SK-N-SH (cell line): ENCODE results near the gene PLEKHF1. TPM values are rescaled to one million over a fixed set of nuclear protein-coding genes. Genes with fewer than 3 reads are reported as not detected.
A peak's percentile ranks its signal among the peaks of the same experiment; 100 is the strongest.

Source experiments
- CTCF ChIA-PET: fragments of 300-600, 350-600 bp; formaldehyde crosslinking; extraction: SDS; loops from one replicate; lab custom pipeline; 2021; lab: Yijun Ruan, JAX
- POLR2A ChIA-PET: fragments of 350-600 bp; sonication (Branson Sonifier 250); formaldehyde crosslinking; extraction: SDS; loops from one replicate; lab custom pipeline; 2020; ENCODE audit warnings: antibody characterized with exemption, inconsistent platforms; lab: Yijun Ruan, JAX
- DNase-seq: peaks from one replicate; pipeline ENCODE4 v3.0.0; 2012
- H2AFZ ChIP-seq: fragments of 200-600 bp; sonication (generic); 2 replicates; pipeline ENCODE4 v1.8.1; 2016; ENCODE audit warnings: antibody characterized with exemption, mild to moderate bottlenecking, low read depth
- H3F3A ChIP-seq: fragments of 200-600 bp; sonication (generic); replicated peaks from 2 replicates; pipeline ENCODE3; 2016; ENCODE audit warnings: antibody characterized with exemption, mild to moderate bottlenecking; ENCODE audit not compliant: insufficient read depth
- H3K27ac ChIP-seq, 2 experiments: fragments of 200-500 bp in 1 of 2; fragments of 200-600 bp in 1 of 2; sonication (Bioruptor generic) in 1 of 2; sonication (generic), shearing (Covaris generic) in 1 of 2; 2 replicates each; pipeline versions ENCODE4 v1.5.1 to v1.6.1; 2014 to 2016; ENCODE audit warnings: low read depth in 2 of 2, inconsistent platforms in 1 of 2, low read length in 1 of 2, mild to moderate bottlenecking in 1 of 2, mixed read lengths in 1 of 2
- H3K27me3 ChIP-seq: fragments of 200-600 bp; sonication (generic), shearing (Covaris generic); 2 replicates; pipeline ENCODE4 v1.6.1; 2016; ENCODE audit warnings: mixed run types; ENCODE audit not compliant: insufficient read depth
- H3K36me3 ChIP-seq, 2 experiments: fragments of 200-500 bp in 1 of 2; fragments of 200-600 bp in 1 of 2; sonication (Bioruptor generic) in 1 of 2; sonication (generic) in 1 of 2; replicated peaks in 1 of 2; 2 replicates each; pipeline versions ENCODE3 to v1.5.1; 2014 to 2016; ENCODE audit warnings: low read length in 1 of 2, mild to moderate bottlenecking in 1 of 2; ENCODE audit not compliant: insufficient read depth in 2 of 2, control insufficient read depth in 1 of 2
- H3K4me1 ChIP-seq, 2 experiments: fragments of 200-500 bp in 1 of 2; fragments of 200-600 bp in 1 of 2; sonication (Bioruptor generic) in 1 of 2; sonication (generic), shearing (Covaris generic) in 1 of 2; 2 replicates each; pipeline versions ENCODE4 v1.5.1 to v1.6.1; 2014 to 2016; ENCODE audit warnings: low read depth in 1 of 2, low read length in 1 of 2, mixed run types in 1 of 2; ENCODE audit not compliant: insufficient read depth in 2 of 2, control insufficient read depth in 1 of 2
- H3K4me2 ChIP-seq: fragments of 200-600 bp; sonication (generic), shearing (Covaris generic); 2 replicates; pipeline ENCODE4 v1.6.1; 2017; ENCODE audit warnings: mixed run types
- H3K4me3 ChIP-seq, 2 experiments: fragments of 200-500 bp in 1 of 2; fragments of 200-600 bp in 1 of 2; sonication (Bioruptor generic) in 1 of 2; sonication (generic), shearing (Covaris generic) in 1 of 2; 2 replicates each; pipeline versions ENCODE4 v1.5.1 to v1.8.1; 2014 to 2016; ENCODE audit warnings: low read depth in 2 of 2, inconsistent platforms in 1 of 2, low read length in 1 of 2, mild to moderate bottlenecking in 1 of 2, mixed read lengths in 1 of 2, moderate library complexity in 1 of 2
- H3K79me2 ChIP-seq: fragments of 200-600 bp; sonication (generic); 2 replicates; pipeline ENCODE4 v1.8.1; 2017; ENCODE audit warnings: mild to moderate bottlenecking; ENCODE audit not compliant: insufficient read depth
- H3K9ac ChIP-seq: fragments of 200-600 bp; sonication (generic); 2 replicates; pipeline ENCODE4 v1.6.1; 2017; ENCODE audit warnings: mixed run types
- H3K9me2 ChIP-seq: fragments of 200-600 bp; sonication (generic); 2 replicates; pipeline ENCODE4 v1.6.1; 2017; ENCODE audit warnings: mixed run types
- H3K9me3 ChIP-seq: fragments of 200-600 bp; sonication (generic); 2 replicates; pipeline ENCODE4 v1.6.1; 2017; ENCODE audit warnings: mixed run types, mild to moderate bottlenecking, moderate library complexity
- H4K20me1 ChIP-seq: fragments of 200-600 bp; sonication (generic); 2 replicates; pipeline ENCODE4 v1.6.1; 2017; ENCODE audit warnings: mild to moderate bottlenecking, mixed run types; ENCODE audit not compliant: insufficient read depth
- CTCF ChIP-seq: fragments of 200-600 bp; sonication (generic); IDR thresholded peaks from 2 replicates; pipeline ENCODE4 v1.6.1; 2017; ENCODE audit warnings: antibody characterized with exemption, mild to moderate bottlenecking, moderate library complexity
- ELF1 ChIP-seq: IDR thresholded peaks from 2 replicates; pipeline ENCODE4 v1.4.0; 2012
- EP300 ChIP-seq, 2 experiments: IDR thresholded peaks; 2 replicates each; pipeline versions ENCODE4 v1.4.0 to v1.6.1; 2012; ENCODE audit warnings: borderline replicate concordance in 1 of 2, low read depth in 1 of 2, low read length in 1 of 2
- FOSL2 ChIP-seq: IDR thresholded peaks from 2 replicates; pipeline ENCODE4 v1.4.0; 2012; ENCODE audit warnings: low read depth, mild to moderate bottlenecking, moderate library complexity, borderline replicate concordance
- GABPA ChIP-seq: IDR thresholded peaks from 2 replicates; pipeline ENCODE4 v1.4.0; 2012; ENCODE audit warnings: low read depth, mild to moderate bottlenecking
- GATA2 ChIP-seq: sonication (generic); formaldehyde crosslinking; IDR thresholded peaks from 2 replicates; pipeline ENCODE4 v1.5.0; 2020; ENCODE audit warnings: mild to moderate bottlenecking, missing genetic modification reagents
- IRF3 ChIP-seq: fragments of 150-350 bp; IDR thresholded peaks from 2 replicates; pipeline ENCODE4 v1.6.1; 2016; ENCODE audit warnings: mild to moderate bottlenecking, low read depth, low read length
- MXI1 ChIP-seq: IDR thresholded peaks from 2 replicates; pipeline ENCODE4 v1.6.1; 2012; ENCODE audit warnings: mild to moderate bottlenecking, low read depth, low read length, improper control_type of control experiment
- NFIC ChIP-seq: IDR thresholded peaks from 2 replicates; pipeline ENCODE4 v1.4.0; 2012; ENCODE audit warnings: borderline replicate concordance
- NRF1 ChIP-seq: IDR thresholded peaks from 2 replicates; pipeline ENCODE4 v1.6.1; 2012; ENCODE audit warnings: low read depth, mild to moderate bottlenecking, low read length
- POLR2AphosphoS5 ChIP-seq: IDR thresholded peaks from 2 replicates; pipeline ENCODE4 v1.6.1; 2012; ENCODE audit warnings: low read depth, low read length
- RCOR1 ChIP-seq: fragments of 150-350 bp; IDR thresholded peaks from 2 replicates; pipeline ENCODE4 v1.6.1; 2017; ENCODE audit warnings: antibody characterized with exemption, low read length
- RXRA ChIP-seq: IDR thresholded peaks from 2 replicates; pipeline ENCODE4 v1.4.0; 2012; ENCODE audit warnings: low read depth, mild to moderate bottlenecking, borderline replicate concordance
- SIN3A ChIP-seq: IDR thresholded peaks from 2 replicates; pipeline ENCODE4 v1.6.1; 2012; ENCODE audit warnings: low read depth, mild to moderate bottlenecking, low read length, moderate library complexity, borderline replicate concordance
- SMC3 ChIP-seq: IDR thresholded peaks from 2 replicates; pipeline ENCODE4 v1.6.1; 2012; ENCODE audit warnings: low read depth, low read length, improper control_type of control experiment
- TCF12 ChIP-seq: IDR thresholded peaks from 2 replicates; pipeline ENCODE4 v1.4.0; 2012
- WGBS: methylation state at CpG from one replicate; pipeline ENCODE4 v1.1.6; 2017; ENCODE audit warnings: low lambda C conversion rate; 5-methylcytosine and 5-hydroxymethylcytosine counted together
- polyA plus RNA-seq, 3 experiments: library from polyadenylated mRNA; depleted of rRNA; stranded (reverse); fragments of >200 nt; gene quantifications; 2 replicates each; pipeline ENCODE4 v1.2.3, GENCODE V29; 2012
- TF ChIP-seq, protein P1 (sequence below): IDR thresholded peaks from 2 replicates; pipeline ENCODE4 v1.6.1; 2012; ENCODE audit warnings: mild to moderate bottlenecking, low read depth, low read length, moderate library complexity
- TF ChIP-seq, protein P2 (sequence below): IDR thresholded peaks from 2 replicates; pipeline ENCODE4 v1.4.0; 2012; ENCODE audit warnings: low read depth, borderline replicate concordance
- TF ChIP-seq, protein P3 (sequence below): IDR thresholded peaks from 2 replicates; pipeline ENCODE4 v1.4.0; 2012; ENCODE audit warnings: low read depth

Gene PLEKHF1
- polyA plus RNA-seq, 1 of the 3 experiments (the other 2 are of a cell fraction), result 3.9 TPM

GRCh38 chr19:29630655-29631054, 34.6 kb upstream of the PLEKHF1 start (continued):
- TF ChIP-seq, protein P1, sequence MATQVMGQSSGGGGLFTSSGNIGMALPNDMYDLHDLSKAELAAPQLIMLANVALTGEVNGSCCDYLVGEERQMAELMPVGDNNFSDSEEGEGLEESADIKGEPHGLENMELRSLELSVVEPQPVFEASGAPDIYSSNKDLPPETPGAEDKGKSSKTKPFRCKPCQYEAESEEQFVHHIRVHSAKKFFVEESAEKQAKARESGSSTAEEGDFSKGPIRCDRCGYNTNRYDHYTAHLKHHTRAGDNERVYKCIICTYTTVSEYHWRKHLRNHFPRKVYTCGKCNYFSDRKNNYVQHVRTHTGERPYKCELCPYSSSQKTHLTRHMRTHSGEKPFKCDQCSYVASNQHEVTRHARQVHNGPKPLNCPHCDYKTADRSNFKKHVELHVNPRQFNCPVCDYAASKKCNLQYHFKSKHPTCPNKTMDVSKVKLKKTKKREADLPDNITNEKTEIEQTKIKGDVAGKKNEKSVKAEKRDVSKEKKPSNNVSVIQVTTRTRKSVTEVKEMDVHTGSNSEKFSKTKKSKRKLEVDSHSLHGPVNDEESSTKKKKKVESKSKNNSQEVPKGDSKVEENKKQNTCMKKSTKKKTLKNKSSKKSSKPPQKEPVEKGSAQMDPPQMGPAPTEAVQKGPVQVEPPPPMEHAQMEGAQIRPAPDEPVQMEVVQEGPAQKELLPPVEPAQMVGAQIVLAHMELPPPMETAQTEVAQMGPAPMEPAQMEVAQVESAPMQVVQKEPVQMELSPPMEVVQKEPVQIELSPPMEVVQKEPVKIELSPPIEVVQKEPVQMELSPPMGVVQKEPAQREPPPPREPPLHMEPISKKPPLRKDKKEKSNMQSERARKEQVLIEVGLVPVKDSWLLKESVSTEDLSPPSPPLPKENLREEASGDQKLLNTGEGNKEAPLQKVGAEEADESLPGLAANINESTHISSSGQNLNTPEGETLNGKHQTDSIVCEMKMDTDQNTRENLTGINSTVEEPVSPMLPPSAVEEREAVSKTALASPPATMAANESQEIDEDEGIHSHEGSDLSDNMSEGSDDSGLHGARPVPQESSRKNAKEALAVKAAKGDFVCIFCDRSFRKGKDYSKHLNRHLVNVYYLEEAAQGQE, result no peak
- TF ChIP-seq ELF1, result no peak
- no peak for TF ChIP-seq IRF3
- TF ChIP-seq POLR2AphosphoS5, result no peak
- TF ChIP-seq CTCF, result no peak
- TF ChIP-seq NFIC, result no peak
- no peak for TF ChIP-seq SIN3A
- TF ChIP-seq GATA2, result no peak
- TF ChIP-seq TCF12, result no peak
- no peak for TF ChIP-seq MXI1
- TF ChIP-seq GABPA, result no peak

DNA sequence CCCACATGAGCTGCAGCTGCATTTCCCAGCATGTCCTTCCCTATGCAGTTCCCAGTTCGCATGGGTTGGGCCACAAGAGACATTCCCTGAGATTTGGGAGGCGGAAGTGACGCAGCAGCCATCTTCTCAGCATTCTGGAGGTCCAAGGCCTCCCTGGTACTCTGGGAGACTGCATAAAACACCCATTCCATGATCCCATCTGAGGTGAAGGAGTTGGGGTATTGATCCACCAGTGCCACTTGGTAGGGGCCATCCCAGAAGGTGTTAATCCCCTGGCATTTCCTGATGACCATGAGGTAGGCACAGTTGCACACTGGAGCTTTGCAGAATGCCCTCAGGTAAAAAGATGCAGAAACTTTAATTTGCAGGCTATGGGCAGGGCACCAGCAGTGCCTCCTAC, 33.8 kb upstream of the PLEKHF1 start:
- H3K36me3 ChIP-seq, result no peaks in the 10 kb centered on the region
- no peaks in the 10 kb centered on the region for H3K9me3 ChIP-seq
- POLR2A ChIA-PET, result interaction anchor here (0.7 kb wide), 1 partner anchor 97 kb away, joined by 4 read pairs; no protein-coding TSS in a partner anchor
- CTCF ChIA-PET, result interaction anchor here (1.0 to 2.1 kb wide), 3 partner anchors 38 to 85 kb away, joined by 3 to 6 read pairs (median 4); no protein-coding TSS in a partner anchor
- peak; percentile 2 for DNase-seq
- H4K20me1 ChIP-seq, result no peaks in the 10 kb centered on the region
- H3F3A ChIP-seq, result no peaks in the 10 kb centered on the region
- no peak overlapping the region for H3K4me3 ChIP-seq
- H3K4me2 ChIP-seq, result no peak overlapping the region
- H3K9me2 ChIP-seq, result no peaks in the 10 kb centered on the region
- 51% methylated on average over 3 of the region's 3 CpGs for WGBS
- no peak for TF ChIP-seq FOSL2
- TF ChIP-seq SMC3, result no peak
- TF ChIP-seq, protein P2, sequence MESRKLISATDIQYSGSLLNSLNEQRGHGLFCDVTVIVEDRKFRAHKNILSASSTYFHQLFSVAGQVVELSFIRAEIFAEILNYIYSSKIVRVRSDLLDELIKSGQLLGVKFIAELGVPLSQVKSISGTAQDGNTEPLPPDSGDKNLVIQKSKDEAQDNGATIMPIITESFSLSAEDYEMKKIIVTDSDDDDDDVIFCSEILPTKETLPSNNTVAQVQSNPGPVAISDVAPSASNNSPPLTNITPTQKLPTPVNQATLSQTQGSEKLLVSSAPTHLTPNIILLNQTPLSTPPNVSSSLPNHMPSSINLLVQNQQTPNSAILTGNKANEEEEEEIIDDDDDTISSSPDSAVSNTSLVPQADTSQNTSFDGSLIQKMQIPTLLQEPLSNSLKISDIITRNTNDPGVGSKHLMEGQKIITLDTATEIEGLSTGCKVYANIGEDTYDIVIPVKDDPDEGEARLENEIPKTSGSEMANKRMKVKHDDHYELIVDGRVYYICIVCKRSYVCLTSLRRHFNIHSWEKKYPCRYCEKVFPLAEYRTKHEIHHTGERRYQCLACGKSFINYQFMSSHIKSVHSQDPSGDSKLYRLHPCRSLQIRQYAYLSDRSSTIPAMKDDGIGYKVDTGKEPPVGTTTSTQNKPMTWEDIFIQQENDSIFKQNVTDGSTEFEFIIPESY, result no peak
- no peak for TF ChIP-seq IRF3
- no peak for TF ChIP-seq EP300 (IDR thresholded peaks at IDR 0.05; ENCODE audit: borderline replicate concordance in 1 of 2, low read depth in 1 of 2, low read length in 1 of 2)
- TF ChIP-seq, protein P3, sequence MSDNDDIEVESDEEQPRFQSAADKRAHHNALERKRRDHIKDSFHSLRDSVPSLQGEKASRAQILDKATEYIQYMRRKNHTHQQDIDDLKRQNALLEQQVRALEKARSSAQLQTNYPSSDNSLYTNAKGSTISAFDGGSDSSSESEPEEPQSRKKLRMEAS, result no peak
- TF ChIP-seq ELF1, result no peak
- no peak for TF ChIP-seq NRF1
- TF ChIP-seq POLR2AphosphoS5, result no peak
- no peak for TF ChIP-seq RXRA
- no peak for TF ChIP-seq TCF12
- no peak for TF ChIP-seq RCOR1
- no peak for TF ChIP-seq GATA2
- H3K9ac ChIP-seq, result no peak overlapping the region
- no peak overlapping the region for H3K27ac ChIP-seq
- H3K79me2 ChIP-seq, result no peaks in the 10 kb centered on the region
- H2AFZ ChIP-seq, result no peak overlapping the region
- no peaks in the 10 kb centered on the region for H3K4me1 ChIP-seq
- H3K27me3 ChIP-seq, result no peaks in the 10 kb centered on the region; the same call in 1 of the 2 replicates
